Measurements from ENCODE around the gene DYNC1H1. TPM values are rescaled to one million over a fixed set of nuclear protein-coding genes. Genes with fewer than 3 reads are reported as not detected.

The DYNC1H1 gene
- total RNA-seq, 1 experiment from 2014 or later, result 833 TPM

- no TSS peak for BruUV-seq (replicated peaks)
- no peak overlapping the region for H3K27ac ChIP-seq (ENCODE audit: low read depth, low read length, poor library complexity, severe bottlenecking)
- H3K9me3 ChIP-seq (ENCODE audit: low read depth, low read length, poor library complexity, severe bottlenecking), result no peaks in the 10 kb centered on the region
- intact Hi-C loops (cut with micrococcal nuclease; ENCODE audit: unreplicated experiment), result loop anchor here (5.0 kb wide), 1 partner anchor 36 kb away; no protein-coding TSS in a partner anchor
- H3K36me3 ChIP-seq (ENCODE audit: insufficient read depth, low read length, poor library complexity, severe bottlenecking), result peaks cover 99% of the 10 kb centered on the region
- TF ChIP-seq EZH2 (IDR thresholded peaks at IDR 0.05; ENCODE audit: borderline replicate concordance, low read depth, low read length, poor library complexity, severe bottlenecking) (no peak), CTCF (conservative IDR thresholded peaks at IDR 0.05; ENCODE audit: low read depth, low read length) (no peak)
- no peak for DNase-seq (ENCODE audit: low spot score)
- no peaks in the 10 kb centered on the region for H3K4me1 ChIP-seq (ENCODE audit: insufficient read depth, low read length, poor library complexity, severe bottlenecking)
- ChIA-PET POLR2A (ENCODE audit: low non-redundant PET) (no interaction called here), CTCF (no interaction called here)
- no peak overlapping the region for H3K4me3 ChIP-seq (ENCODE audit: low read depth, low read length, poor library complexity, severe bottlenecking)
- H3K27me3 ChIP-seq (replicated peaks; ENCODE audit: insufficient read depth, low read depth, low read length, poor library complexity), result no peaks in the 10 kb centered on the region
These were observed 53.9 kb downstream of the DYNC1H1 start for GRCh38 chr14:102018251-102018650.

- TF ChIP-seq CTCF (conservative IDR thresholded peaks at IDR 0.05; ENCODE audit: low read depth, low read length) (no peak), EZH2 (IDR thresholded peaks at IDR 0.05; ENCODE audit: borderline replicate concordance, low read depth, low read length, poor library complexity, severe bottlenecking) (no peak)
- ChIA-PET POLR2A (ENCODE audit: low non-redundant PET) (no interaction called here), CTCF (no interaction called here)
- Histone ChIP-seq H3K9me3 (ENCODE audit: low read depth, low read length, poor library complexity, severe bottlenecking) (no peaks in the 10 kb centered on the region), H3K27me3 (replicated peaks; ENCODE audit: insufficient read depth, low read depth, low read length, poor library complexity) (no peaks in the 10 kb centered on the region), H3K4me1 (ENCODE audit: insufficient read depth, low read length, poor library complexity, severe bottlenecking) (no peaks in the 10 kb centered on the region), H3K36me3 (ENCODE audit: insufficient read depth, low read length, poor library complexity, severe bottlenecking) (peaks cover 99% of the 10 kb centered on the region), H3K27ac (ENCODE audit: low read depth, low read length, poor library complexity, severe bottlenecking) (no peak overlapping the region), H3K4me3 (ENCODE audit: low read depth, low read length, poor library complexity, severe bottlenecking) (no peak overlapping the region)
- intact Hi-C loops (cut with micrococcal nuclease; ENCODE audit: unreplicated experiment), result loop anchor here (5.0 kb wide), 1 partner anchor 37 kb away; no protein-coding TSS in a partner anchor
- no TSS peak for BruUV-seq (replicated peaks)
- no peak for DNase-seq (ENCODE audit: low spot score)
These were observed 54.7 kb downstream of the DYNC1H1 start for GRCh38 chr14:102019006-102019540.

- no peak overlapping the region for H3K27ac ChIP-seq (ENCODE audit: low read depth, low read length, poor library complexity, severe bottlenecking)
- H3K27me3 ChIP-seq (replicated peaks; ENCODE audit: insufficient read depth, low read depth, low read length, poor library complexity), result no peaks in the 10 kb centered on the region
- BruUV-seq (replicated peaks), result no TSS peak
- ChIA-PET CTCF (no interaction called here), POLR2A (ENCODE audit: low non-redundant PET) (no interaction called here)
- intact Hi-C loops (cut with micrococcal nuclease; ENCODE audit: unreplicated experiment), result no loop called here
- no peak overlapping the region for H3K4me3 ChIP-seq (ENCODE audit: low read depth, low read length, poor library complexity, severe bottlenecking)
- DNase-seq (ENCODE audit: low spot score), result no peak
- no peaks in the 10 kb centered on the region for H3K4me1 ChIP-seq (ENCODE audit: insufficient read depth, low read length, poor library complexity, severe bottlenecking)
- H3K9me3 ChIP-seq (ENCODE audit: low read depth, low read length, poor library complexity, severe bottlenecking), result no peaks in the 10 kb centered on the region
- peaks cover 95% of the 10 kb centered on the region for H3K36me3 ChIP-seq (ENCODE audit: insufficient read depth, low read length, poor library complexity, severe bottlenecking)
- TF ChIP-seq CTCF (conservative IDR thresholded peaks at IDR 0.05; ENCODE audit: low read depth, low read length) (no peak), EZH2 (IDR thresholded peaks at IDR 0.05; ENCODE audit: borderline replicate concordance, low read depth, low read length, poor library complexity, severe bottlenecking) (no peak)
These were observed 55.9 kb downstream of the DYNC1H1 start for GRCh38 chr14:102020058-102020971.
